GM12892 (cell line): Measurements from ENCODE around the gene ASB6.
"Not testable (repeated sequence)": the region's sequence is repeated elsewhere in the genome, so short reads cannot be mapped to it uniquely, and the experiment has no call there.

Source experiments
- DNase-seq: peaks from one replicate; pipeline ENCODE4 v3.0.0; 2011; ENCODE audit not compliant: insufficient read length
- FAIRE-seq: peaks from 2 replicates; lab custom pipeline; 2011; peaks lifted over from hg19 to GRCh38; lab: Jason Lieb, UNC
- POLR2A ChIP-seq: IDR thresholded peaks from 2 replicates; pipeline ENCODE4 v1.6.1; 2011; ENCODE audit warnings: low read depth, low read length, control low read depth
- POLR2AphosphoS5 ChIP-seq: IDR thresholded peaks from 2 replicates; pipeline ENCODE4 v1.6.1; 2011; ENCODE audit warnings: low read depth, low read length, control low read depth
- TAF1 ChIP-seq: IDR thresholded peaks from 2 replicates; pipeline ENCODE4 v1.6.1; 2011; ENCODE audit warnings: low read depth, mild to moderate bottlenecking, control low read depth, low read length, borderline replicate concordance

Gene ASB6

GRCh38 chr9:129665814-129666520, 24.0 kb upstream of the ASB6 start:
- no peak for FAIRE-seq
- TF ChIP-seq POLR2A (no peak), TAF1 (no peak), POLR2AphosphoS5 (no peak)
- DNase-seq = no peak

GRCh38 chr9:129665389-129665775, 23.4 kb upstream of the ASB6 start, which contains the start of gene PRRX2:
Gene PRRX2 (plus strand): TSS chr9:129665647. CDS start chr9:129665868, 221 bp downstream.
- DNase-seq = no peak
- no peak for FAIRE-seq
- TF ChIP-seq POLR2A = no peak
- no peak for TF ChIP-seq TAF1
- TF ChIP-seq POLR2AphosphoS5 = no peak

- TF ChIP-seq POLR2A (no peak), POLR2AphosphoS5 (no peak), TAF1 (no peak)
- DNase-seq (no peak), FAIRE-seq (no peak)
These were observed 22.9 kb upstream of the ASB6 start for GRCh38 chr9:129664746-129665388.

GRCh38 chr9:129662239-129662638, 20.3 kb upstream of the ASB6 start:
- DNase-seq, FAIRE-seq: not testable (repeated sequence)

- DNase-seq (no peak), FAIRE-seq (no peak)
- TF ChIP-seq POLR2AphosphoS5 (no peak), POLR2A (no peak), TAF1 (no peak)
These were observed 19.1 kb upstream of the ASB6 start for GRCh38 chr9:129661029-129661428.

GRCh38 chr9:129656795-129657390, 14.9 kb upstream of the ASB6 start:
- FAIRE-seq (no peak), DNase-seq (no peak)
- no peak for TF ChIP-seq POLR2A

- DNase-seq (no peak), FAIRE-seq (no peak)
- TF ChIP-seq TAF1 (no peak), POLR2AphosphoS5 (no peak), POLR2A (no peak)
These were observed 13.7 kb upstream of the ASB6 start for GRCh38 chr9:129655696-129656095.

- DNase-seq = no peak
- TF ChIP-seq POLR2AphosphoS5 = no peak
- no peak for TF ChIP-seq TAF1
- no peak for TF ChIP-seq POLR2A
- FAIRE-seq = no peak
These were observed 13.2 kb upstream of the ASB6 start for GRCh38 chr9:129655154-129655553.

- FAIRE-seq = no peak
- TF ChIP-seq TAF1 (no peak), POLR2A (no peak), POLR2AphosphoS5 (no peak)
- DNase-seq = no peak
These were observed 12.6 kb upstream of the ASB6 start for GRCh38 chr9:129654554-129655040.

- TF ChIP-seq POLR2AphosphoS5 = no peak
- TF ChIP-seq POLR2A = no peak
- TF ChIP-seq TAF1 = no peak
- FAIRE-seq = no peak
These were observed 12.0 kb upstream of the ASB6 start for GRCh38 chr9:129653823-129654553.

GRCh38 chr9:129650680-129651235, 8.8 kb upstream of the ASB6 start:
- TF ChIP-seq POLR2AphosphoS5 = no peak
- no peak for TF ChIP-seq TAF1
- TF ChIP-seq POLR2A = no peak
- no peak for DNase-seq
- no peak for FAIRE-seq

More at GRCh38 chr9:129653823-129654553, 12.0 kb upstream of the ASB6 start:
- DNase-seq = no peak
